Stimulated activated CD8-positive, alpha-beta memory T cell treated with anti-CD3 and anti-CD28 coated beads, Interleukin-7, amount 100 ng/mL, for 4 hours (primary cell): Measurements from ENCODE around the gene PPP2R3A.
A peak's percentile ranks its signal among the peaks of the same experiment; 100 is the strongest.

Experiments
- DNase-seq, 2 donors: peaks; one replicate each; pipeline ENCODE4 v3.0.0-alpha.2; 2020; ENCODE audit warnings: low read depth in 2 of 2

Gene PPP2R3A

DNA sequence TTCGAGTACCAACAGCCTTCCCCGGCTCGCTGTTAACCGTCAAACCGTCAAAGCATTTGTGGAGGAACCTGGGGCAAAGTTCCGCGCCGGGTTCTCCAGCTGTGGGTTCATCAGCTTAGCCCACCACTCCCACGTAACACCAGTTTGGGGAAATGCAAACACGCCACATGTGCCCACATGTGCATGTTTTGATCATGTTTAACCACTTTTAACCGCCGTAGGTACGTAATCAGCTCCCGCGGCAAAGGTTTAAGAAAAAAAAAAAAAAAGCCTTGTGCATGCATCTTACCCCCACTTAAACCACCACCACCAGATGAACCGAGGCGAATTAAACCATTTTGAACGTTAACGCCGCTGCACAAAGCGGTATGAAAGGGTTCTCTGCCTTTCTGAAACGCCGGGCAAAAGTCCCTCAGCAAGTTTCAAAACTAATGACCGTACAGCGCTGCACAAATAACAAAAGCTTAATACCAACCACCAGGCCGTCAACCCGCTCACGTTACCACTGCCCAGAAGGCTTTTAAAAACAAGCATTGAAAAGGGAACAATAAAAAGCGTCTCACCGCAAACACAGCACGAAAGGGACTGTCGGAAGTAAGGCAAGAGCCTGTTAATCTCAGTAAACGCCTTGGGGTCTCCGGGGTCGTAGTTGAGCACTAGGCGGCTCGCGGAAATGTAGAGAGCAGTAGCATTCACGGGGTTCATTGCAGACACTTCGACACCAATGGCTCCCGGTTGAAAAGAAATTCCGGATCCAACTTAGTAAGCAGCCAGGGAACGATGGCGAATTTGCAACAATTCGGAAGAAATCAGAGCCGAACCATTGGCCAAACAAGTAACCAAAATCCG is 229.1 kb downstream of the PPP2R3A start:
- DNase-seq = peak; percentile 67 to 73

DNA sequence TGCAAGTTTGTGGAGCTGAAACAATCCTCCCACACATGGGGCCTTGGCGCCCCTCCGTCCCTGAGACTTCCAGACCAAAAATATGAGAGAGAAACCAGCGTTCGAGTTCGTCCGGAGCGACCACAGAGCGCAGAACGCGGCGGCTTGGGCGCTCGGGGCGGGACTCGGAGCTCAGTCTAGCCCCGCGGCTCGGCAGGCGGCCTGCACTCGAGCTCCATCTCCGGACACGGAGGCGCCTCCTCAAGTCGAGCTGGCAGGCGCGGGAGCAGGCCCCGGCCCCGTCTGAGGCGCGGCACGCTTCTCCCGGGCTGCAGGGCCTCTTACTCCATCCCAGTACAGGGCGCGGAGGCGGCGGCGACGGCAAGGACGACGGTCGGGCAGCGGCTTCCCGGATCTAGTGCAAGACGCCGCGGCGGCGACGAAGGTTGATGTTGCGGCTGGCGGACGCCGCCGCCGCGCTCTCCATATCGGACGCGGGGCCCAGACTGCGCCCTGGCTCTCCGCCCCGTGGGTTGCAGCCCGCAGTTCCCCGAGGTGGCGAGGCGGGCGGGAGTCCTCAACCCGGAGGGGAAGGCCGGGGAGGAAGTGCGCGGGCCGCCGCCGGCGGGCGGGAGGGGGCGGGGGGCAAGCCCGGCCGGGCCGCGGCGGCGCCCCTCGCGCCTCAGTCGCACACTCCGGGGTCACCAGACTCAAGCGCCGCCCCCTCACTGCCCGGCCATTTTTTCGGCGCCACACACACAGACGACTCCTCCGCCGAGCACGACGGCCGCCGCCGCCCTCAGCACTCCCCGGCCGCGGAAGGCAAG is 229.9 kb downstream of the PPP2R3A start:
- DNase-seq = peak; percentile 46 to 76

DNA sequence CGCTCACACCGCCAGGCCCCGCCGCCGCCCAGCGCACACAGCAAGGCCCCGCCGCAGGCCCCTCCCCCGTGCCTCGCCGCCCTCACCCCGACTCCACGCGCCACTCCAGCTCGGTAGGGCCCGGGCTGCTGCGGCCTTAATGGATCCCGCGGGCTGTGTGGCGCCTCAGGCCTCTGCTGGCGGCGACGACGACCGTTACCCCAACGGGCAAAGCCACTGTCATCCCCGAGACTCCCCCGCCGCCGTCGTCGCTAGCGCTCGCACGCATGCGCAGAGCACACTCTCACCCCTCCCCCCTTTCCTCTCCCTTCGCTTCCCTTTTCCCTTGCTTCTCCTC is 230.5 kb downstream of the PPP2R3A start, which contains the start of gene MSL2:
Gene MSL2, minus strand, starts transcription at position 272 of the 337 bp plus-strand sequence. CDS start 1,222 bp downstream, outside the sequence.
- no peak for DNase-seq

DNA sequence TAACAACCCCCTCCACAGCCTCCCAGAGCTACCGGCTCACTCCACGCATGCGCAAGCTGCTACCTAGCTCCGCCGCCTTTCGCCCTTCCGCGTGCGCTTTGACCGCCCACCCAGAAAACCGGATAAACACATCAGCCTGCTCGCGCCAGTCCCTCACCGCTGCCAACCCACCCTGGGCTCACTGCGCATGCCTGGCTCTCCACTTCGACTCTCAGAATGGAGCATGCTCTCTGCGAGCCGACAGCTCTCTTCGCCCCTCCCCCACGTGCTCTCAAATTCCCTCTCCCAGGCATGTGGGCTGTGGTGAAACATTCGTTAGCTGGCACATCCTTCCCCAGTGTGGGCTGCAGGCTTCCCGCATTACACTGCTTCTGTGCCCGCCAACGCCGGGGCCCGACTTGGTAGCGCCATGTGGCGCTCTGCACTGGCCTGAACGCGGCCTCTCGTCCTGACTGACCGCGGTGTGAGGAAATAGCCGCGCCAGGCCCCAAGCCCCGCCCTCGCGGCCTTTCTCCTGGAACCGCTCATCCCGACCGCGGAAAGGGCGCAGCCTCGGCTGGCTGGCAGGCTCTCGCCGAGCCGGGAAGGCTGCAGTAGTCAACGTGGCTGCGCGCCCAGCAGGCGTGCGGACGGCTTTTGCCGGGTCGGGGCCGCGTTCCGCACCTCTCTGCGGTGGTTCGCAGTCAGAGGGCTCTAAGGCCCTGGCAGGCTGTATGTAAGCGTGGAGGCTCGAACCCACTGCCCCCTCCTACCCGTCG is 231.1 kb downstream of the PPP2R3A start:
- peak; percentile 99 to 100 for DNase-seq

DNA sequence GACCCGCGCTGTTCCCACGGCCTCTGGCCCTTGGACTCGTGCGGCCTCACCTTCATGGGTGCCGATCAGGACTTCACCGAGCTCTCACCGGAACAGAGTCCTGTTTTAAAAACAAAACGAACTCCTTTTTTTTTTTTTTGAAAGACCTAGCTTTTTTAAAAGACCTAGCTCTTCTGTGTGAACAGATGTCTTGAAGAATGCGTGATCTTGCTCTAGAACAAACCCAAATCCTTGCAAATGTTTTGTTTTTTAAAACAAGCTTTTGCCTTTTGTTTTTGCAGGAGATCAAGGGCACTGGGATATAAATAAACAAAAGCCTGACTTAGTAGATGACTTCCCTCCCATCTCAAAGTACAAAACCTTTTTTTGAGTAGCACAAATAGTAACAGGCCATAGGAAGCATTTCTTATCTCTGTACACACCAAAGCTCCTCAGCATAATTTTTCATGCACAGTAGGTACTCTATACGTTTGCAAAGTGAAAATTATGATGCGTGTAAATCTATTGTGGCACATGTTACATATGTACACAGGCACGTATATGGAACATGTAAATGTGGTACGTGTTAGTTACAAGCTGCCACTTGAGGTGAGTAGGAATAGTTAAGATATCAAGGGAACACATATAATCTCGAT is 231.7 kb downstream of the PPP2R3A start:
- no peak for DNase-seq
